ENCODE data around the gene PRKG1. TPM values are rescaled to one million over a fixed set of nuclear protein-coding genes. Genes with fewer than 3 reads are reported as not detected.

Gene PRKG1
- total and polyA plus RNA-seq, 2 of the 4 experiments (the other 2 are of a cell fraction), result 3.5 to 18.3 TPM

DNA sequence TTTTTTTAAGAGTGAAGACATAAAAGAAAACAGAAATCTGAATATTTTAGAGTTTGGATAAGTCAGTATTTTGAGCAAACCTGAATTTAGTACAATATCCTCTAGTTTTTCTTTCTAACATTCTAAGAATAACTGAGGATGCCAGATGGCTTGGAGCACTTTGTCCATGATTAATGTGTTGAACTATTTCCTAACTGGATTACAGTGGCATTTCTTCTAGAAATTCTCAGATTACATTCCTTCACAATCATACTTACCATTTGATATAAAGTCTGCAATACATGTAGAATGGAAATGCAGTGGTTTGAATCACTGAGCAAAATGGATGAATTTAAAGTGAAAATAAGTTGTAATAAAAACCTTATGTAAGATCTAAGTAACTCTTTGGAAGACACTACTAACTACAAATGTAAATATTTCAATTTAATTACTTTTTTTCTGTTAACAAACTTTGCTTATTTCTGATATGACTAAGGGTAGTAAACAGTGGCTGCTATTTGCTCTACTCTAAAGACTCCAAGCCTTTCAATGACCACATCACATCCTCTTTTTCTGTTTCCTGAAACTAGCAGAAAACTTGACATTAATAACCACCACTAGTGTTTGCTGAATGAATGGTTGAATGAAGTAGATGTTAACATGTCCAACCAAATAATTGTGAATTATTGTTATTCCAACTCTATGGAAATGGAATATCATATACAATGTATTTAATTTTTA, 102.8 kb downstream of the PRKG1 start:
- Histone ChIP-seq H4K91ac (ENCODE audit: insufficient read depth, low read depth, low read length) (no peak overlapping the region), H2BK120ac (ENCODE audit: low read depth, low read length) (no peak overlapping the region), H2AFZ (replicated peaks; ENCODE audit: low read length, poor library complexity) (no peak overlapping the region), H2BK5ac (ENCODE audit: low read depth, low read length, poor library complexity, severe bottlenecking) (peak overlapping the region; percentile 67), H3K36me3 (ENCODE audit: control insufficient read depth, insufficient read depth, low read length) (no peaks in the 10 kb centered on the region), H4K5ac (ENCODE audit: low read depth, low read length) (no peak overlapping the region), H3K9me3 (ENCODE audit: control insufficient read depth, insufficient read depth, low read length) (no peaks in the 10 kb centered on the region), H2AK5ac (ENCODE audit: low read depth, low read length) (no peak overlapping the region), H3K79me1 (ENCODE audit: low read depth in 1 of 2, low read length in 2 of 2) (peaks cover 10 to 18% of the 10 kb centered on the region in 2 experiments), H3K4me3 (ENCODE audit: insufficient read depth, low read depth, low read length) (no peak overlapping the region), H3K4me2 (ENCODE audit: low read depth, low read length) (no peak overlapping the region), H2BK20ac (ENCODE audit: low read depth, low read length) (no peak overlapping the region; the same call in 1 of the 2 replicates), H3K27me3 (ENCODE audit: control insufficient read depth, insufficient read depth, low read length) (no peaks in the 10 kb centered on the region), H3K23ac (ENCODE audit: low read depth, low read length) (no peak overlapping the region), H3K18ac (ENCODE audit: low read depth, low read length) (no peak overlapping the region), H4K20me1 (ENCODE audit: insufficient read depth, low read length) (no peaks in the 10 kb centered on the region; the same call in 1 of the 2 replicates), H4K8ac (ENCODE audit: low read depth in 2 of 2, low read length in 2 of 2) (no peak overlapping the region), H3K27ac (ENCODE audit: insufficient read depth, low read length) (no peak overlapping the region), H2AK9ac (replicated peaks; ENCODE audit: low read depth, low read length, poor library complexity) (no peak overlapping the region), H3K14ac (replicated peaks; ENCODE audit: low read depth, low read length) (no peak overlapping the region), H2BK15ac (ENCODE audit: low read depth, low read length) (no peak overlapping the region), H3K4ac (ENCODE audit: low read depth, low read length) (no peak overlapping the region), H3K9me1 (ENCODE audit: insufficient read depth, low read length) (peaks cover 2% of the 10 kb centered on the region; the same call in 1 of the 2 replicates), H3K56ac (ENCODE audit: extremely low read depth, insufficient read depth, low read length) (no peak overlapping the region), H3K4me1 (ENCODE audit: control insufficient read depth, insufficient read depth, low read length) (peaks cover 2% of the 10 kb centered on the region; the same call in 1 of the 2 replicates), H3K9ac (ENCODE audit: low read depth, low read length) (no peak overlapping the region)
- ATAC-seq (ENCODE audit: low read depth), result peak; percentile 74
- TF ChIP-seq CEBPB (IDR thresholded peaks at IDR 0.05; ENCODE audit: low read depth, low read length) (peak; percentile 32; the same call in 1 of the 2 replicates), NFE2L2 (IDR thresholded peaks at IDR 0.05; ENCODE audit: low read depth, low read length) (no peak)
- intact Hi-C loops (cut with micrococcal nuclease), result no loop called here
- dilution Hi-C loops (cut with HindIII; ENCODE audit: low sequenced_read_pairs, unreplicated experiment), result no loop called here
- ChIA-PET POLR2A (ENCODE audit: unreplicated experiment) (no interaction called here), CTCF (no interaction called here)
- BruUV-seq (replicated peaks), result no TSS peak
- in situ Hi-C loops (cut with MboI; ENCODE audit: low sequenced_read_pairs), result no loop called here
- DNase-seq, result peak; percentile 77
